H1 (cell line): ENCODE data around the gene PDE4B.

Experiments
- RAD21 ChIP-seq, 2 experiments: IDR thresholded peaks in 1 of 2; conservative IDR thresholded peaks in 1 of 2; 2 replicates each; pipeline ENCODE4 v1.6.1; 2011; ENCODE audit warnings: low read depth in 2 of 2, low read length in 2 of 2, improper control_type of control experiment in 1 of 2, inconsistent platforms in 1 of 2, mild to moderate bottlenecking in 1 of 2, moderate library complexity in 1 of 2
- TF ChIP-seq, protein P1 (sequence below): IDR thresholded peaks from 2 replicates; pipeline ENCODE4 v1.6.1; 2011; ENCODE audit warnings: low read depth, mild to moderate bottlenecking, low read length; ENCODE audit not compliant: insufficient read depth
- TF ChIP-seq, protein P2 (sequence below), 3 experiments: IDR thresholded peaks; 1 replicate in 2 of 3; 2 replicates in 1 of 3; pipeline versions ENCODE4 v1.5.1 to v1.6.1; 2011; ENCODE audit warnings: low read length in 3 of 3, mild to moderate bottlenecking in 3 of 3, inconsistent platforms in 2 of 3, low read depth in 1 of 3, moderate library complexity in 1 of 3; ENCODE audit not compliant: insufficient read depth in 1 of 3; ENCODE audit errors: control extremely low read depth in 1 of 3

DNA sequence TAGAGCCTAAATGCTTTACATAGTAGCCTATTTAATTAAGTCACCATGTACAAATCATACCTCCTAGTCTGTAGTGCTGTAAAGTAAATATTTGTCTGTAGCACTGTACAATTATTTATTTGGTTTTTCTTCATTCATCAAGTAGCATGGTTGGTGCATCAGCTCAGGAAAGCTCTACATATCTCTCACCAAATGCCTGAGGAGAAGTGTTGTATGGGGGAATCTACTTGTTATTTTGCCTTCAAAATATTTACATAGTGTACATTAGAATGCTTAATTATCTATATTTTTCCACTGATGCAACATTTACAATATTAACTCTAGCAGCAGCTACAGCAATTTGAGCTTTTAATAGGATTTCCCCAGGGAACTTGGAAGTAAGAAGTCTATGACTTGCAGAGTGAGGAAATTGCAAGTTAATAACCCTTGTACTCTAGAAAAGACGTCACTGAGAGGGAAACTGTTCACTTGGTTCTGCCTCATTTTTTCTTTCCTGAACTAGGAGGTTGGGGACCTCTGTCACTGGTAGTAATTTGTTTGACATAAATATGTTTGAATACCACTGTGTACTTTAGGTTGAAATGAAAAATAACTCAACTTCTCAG is 207.4 kb downstream of the PDE4B start:
- TF ChIP-seq RAD21 (IDR thresholded peaks at IDR 0.05 in 1 of 2, conservative IDR thresholded peaks at IDR 0.05 in 1 of 2; ENCODE audit: low read depth in 2 of 2, low read length in 2 of 2) = no peak
- TF ChIP-seq, protein P1, sequence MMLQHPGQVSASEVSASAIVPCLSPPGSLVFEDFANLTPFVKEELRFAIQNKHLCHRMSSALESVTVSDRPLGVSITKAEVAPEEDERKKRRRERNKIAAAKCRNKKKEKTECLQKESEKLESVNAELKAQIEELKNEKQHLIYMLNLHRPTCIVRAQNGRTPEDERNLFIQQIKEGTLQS = no peak
- TF ChIP-seq, protein P2, sequence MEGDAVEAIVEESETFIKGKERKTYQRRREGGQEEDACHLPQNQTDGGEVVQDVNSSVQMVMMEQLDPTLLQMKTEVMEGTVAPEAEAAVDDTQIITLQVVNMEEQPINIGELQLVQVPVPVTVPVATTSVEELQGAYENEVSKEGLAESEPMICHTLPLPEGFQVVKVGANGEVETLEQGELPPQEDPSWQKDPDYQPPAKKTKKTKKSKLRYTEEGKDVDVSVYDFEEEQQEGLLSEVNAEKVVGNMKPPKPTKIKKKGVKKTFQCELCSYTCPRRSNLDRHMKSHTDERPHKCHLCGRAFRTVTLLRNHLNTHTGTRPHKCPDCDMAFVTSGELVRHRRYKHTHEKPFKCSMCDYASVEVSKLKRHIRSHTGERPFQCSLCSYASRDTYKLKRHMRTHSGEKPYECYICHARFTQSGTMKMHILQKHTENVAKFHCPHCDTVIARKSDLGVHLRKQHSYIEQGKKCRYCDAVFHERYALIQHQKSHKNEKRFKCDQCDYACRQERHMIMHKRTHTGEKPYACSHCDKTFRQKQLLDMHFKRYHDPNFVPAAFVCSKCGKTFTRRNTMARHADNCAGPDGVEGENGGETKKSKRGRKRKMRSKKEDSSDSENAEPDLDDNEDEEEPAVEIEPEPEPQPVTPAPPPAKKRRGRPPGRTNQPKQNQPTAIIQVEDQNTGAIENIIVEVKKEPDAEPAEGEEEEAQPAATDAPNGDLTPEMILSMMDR (IDR thresholded peaks at IDR 0.05; ENCODE audit: control extremely low read depth in 1 of 3, insufficient read depth in 1 of 3, low read depth in 1 of 3, low read length in 3 of 3) = no peak
